ENCODE data around the gene PKP4. TPM values are rescaled to one million over a fixed set of nuclear protein-coding genes. Genes with fewer than 3 reads are reported as not detected.

Gene PKP4
- total RNA-seq, 1 experiment from 2014 or later: 59.1 TPM

- Histone ChIP-seq H3K27me3 (ENCODE audit: insufficient read depth, low read depth) (no peaks in the 10 kb centered on the region), H3K4me3 (no peak overlapping the region), H3K79me2 (ENCODE audit: low read depth) (peaks cover 23% of the 10 kb centered on the region; the same call in 1 of the 2 replicates), H3K9me2 (ENCODE audit: insufficient read depth) (no peaks in the 10 kb centered on the region), H3K4me2 (no peak overlapping the region), H3K9me3 (ENCODE audit: insufficient read depth, low read depth) (no peaks in the 10 kb centered on the region), H3K27ac (no peak overlapping the region), H4K20me1 (ENCODE audit: insufficient read depth) (no peaks in the 10 kb centered on the region), H3K4me1 (replicated peaks; ENCODE audit: insufficient read depth) (peaks cover 28% of the 10 kb centered on the region), H3K36me3 (ENCODE audit: low read depth) (no peaks in the 10 kb centered on the region), H3F3A (ENCODE audit: insufficient read depth, low read depth) (peaks cover 11% of the 10 kb centered on the region; the same call in 1 of the 2 replicates), H2AFZ (no peak overlapping the region)
- BruUV-seq (replicated peaks): no TSS peak
- DNase-seq: no peak
- ChIA-PET CTCF (no interaction called here), POLR2A (ENCODE audit: unreplicated experiment) (no interaction called here)
- intact Hi-C loops (cut with micrococcal nuclease; ENCODE audit: unreplicated experiment): no loop called here
- TF ChIP-seq EZH2 (IDR thresholded peaks at IDR 0.05; ENCODE audit: low read depth) (no peak), CTCF (conservative IDR thresholded peaks at IDR 0.05) (no peak)
Observed at GRCh38 chr2:158505448-158505934, 48.7 kb downstream of the PKP4 start.

GRCh38 chr2:158507141-158507540, 50.4 kb downstream of the PKP4 start:
- Histone ChIP-seq H3K4me3 (no peak overlapping the region), H3K4me2 (no peak overlapping the region), H3K4me1 (replicated peaks; ENCODE audit: insufficient read depth) (peaks cover 31% of the 10 kb centered on the region), H3K9me2 (ENCODE audit: insufficient read depth) (no peaks in the 10 kb centered on the region), H4K20me1 (ENCODE audit: insufficient read depth) (no peaks in the 10 kb centered on the region), H2AFZ (no peak overlapping the region), H3F3A (ENCODE audit: insufficient read depth, low read depth) (peaks cover 11% of the 10 kb centered on the region; the same call in 1 of the 2 replicates), H3K36me3 (ENCODE audit: low read depth) (no peaks in the 10 kb centered on the region), H3K9me3 (ENCODE audit: insufficient read depth, low read depth) (no peaks in the 10 kb centered on the region), H3K27ac (no peak overlapping the region), H3K79me2 (ENCODE audit: low read depth) (peaks cover 23% of the 10 kb centered on the region), H3K27me3 (ENCODE audit: insufficient read depth, low read depth) (no peaks in the 10 kb centered on the region)
- DNase-seq: no peak
- no TSS peak for BruUV-seq (replicated peaks)
- intact Hi-C loops (cut with micrococcal nuclease; ENCODE audit: unreplicated experiment): no loop called here
- POLR2A ChIA-PET (ENCODE audit: unreplicated experiment): interaction anchor here (0.6 kb wide), 1 partner anchor 1205 kb away, joined by 4 read pairs; the partner anchor contains the start of gene MARCHF7
- CTCF ChIA-PET: no interaction called here
- TF ChIP-seq CTCF (conservative IDR thresholded peaks at IDR 0.05) (no peak), EZH2 (IDR thresholded peaks at IDR 0.05; ENCODE audit: low read depth) (no peak)

GRCh38 chr2:158507679-158508078, 50.9 kb downstream of the PKP4 start:
- ChIA-PET POLR2A (ENCODE audit: unreplicated experiment) (no interaction called here), CTCF (no interaction called here)
- Histone ChIP-seq H3K36me3 (ENCODE audit: low read depth) (no peaks in the 10 kb centered on the region), H4K20me1 (ENCODE audit: insufficient read depth) (no peaks in the 10 kb centered on the region), H2AFZ (no peak overlapping the region), H3K9me3 (ENCODE audit: insufficient read depth, low read depth) (no peaks in the 10 kb centered on the region), H3K9me2 (ENCODE audit: insufficient read depth) (no peaks in the 10 kb centered on the region), H3F3A (ENCODE audit: insufficient read depth, low read depth) (peaks cover 11% of the 10 kb centered on the region; the same call in 1 of the 2 replicates), H3K27me3 (ENCODE audit: insufficient read depth, low read depth) (no peaks in the 10 kb centered on the region), H3K27ac (no peak overlapping the region), H3K4me3 (no peak overlapping the region), H3K79me2 (ENCODE audit: low read depth) (peaks cover 23% of the 10 kb centered on the region; the same call in 1 of the 2 replicates), H3K4me2 (no peak overlapping the region), H3K4me1 (replicated peaks; ENCODE audit: insufficient read depth) (peaks cover 27% of the 10 kb centered on the region)
- no peak for DNase-seq
- TF ChIP-seq CTCF (conservative IDR thresholded peaks at IDR 0.05): no peak
- TF ChIP-seq EZH2 (IDR thresholded peaks at IDR 0.05; ENCODE audit: low read depth): no peak
- no TSS peak for BruUV-seq (replicated peaks)
- intact Hi-C loops (cut with micrococcal nuclease; ENCODE audit: unreplicated experiment): no loop called here

Measured in PC-9 (cell line).